ENCODE measurements around the gene NPR2.

DNA sequence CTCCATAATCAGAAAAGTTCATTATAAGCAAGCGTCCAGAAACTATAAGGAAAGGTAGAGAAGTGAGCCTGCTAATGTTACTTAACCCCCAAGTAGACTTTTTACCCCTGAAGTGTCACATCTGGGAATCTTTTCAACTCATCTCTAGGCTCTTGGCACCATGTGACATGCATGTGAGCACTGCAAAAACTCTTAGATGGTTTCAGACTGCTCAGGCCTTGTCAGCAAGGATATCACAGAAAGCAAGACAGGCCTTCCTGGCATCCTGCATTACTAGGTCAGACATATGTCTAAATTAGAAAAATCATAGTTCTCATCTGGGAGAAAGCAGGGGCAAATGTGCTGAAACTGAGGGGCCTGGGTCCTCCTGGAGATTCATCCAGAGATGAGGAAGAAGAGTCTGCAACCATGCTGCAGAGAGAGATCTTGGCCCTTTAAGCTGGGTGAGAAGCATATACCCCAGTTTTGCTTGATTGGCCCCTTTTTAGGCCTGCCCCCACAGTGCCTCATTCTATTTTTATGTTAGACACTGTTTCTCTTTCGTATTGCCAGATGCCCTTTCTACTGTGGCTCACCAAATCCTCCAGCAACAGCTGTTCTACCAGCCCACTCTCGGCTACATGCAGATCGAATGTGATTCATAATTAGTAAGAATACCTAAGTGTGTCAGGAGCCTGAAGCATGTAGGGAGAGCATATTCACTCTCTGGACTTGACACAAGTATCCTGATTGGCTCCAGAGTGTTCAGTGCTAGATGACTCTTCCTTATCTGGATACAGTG, 56.6 kb downstream of the NPR2 start:
- no peak for TF ChIP-seq POLR2A (IDR thresholded peaks at IDR 0.05; ENCODE audit: low read length)
- TF ChIP-seq GATA1 (IDR thresholded peaks at IDR 0.05; ENCODE audit: low read depth, low read length), result no peak

All from erythroblast (primary cell).